GM12878 (cell line): Measurements from ENCODE around the gene MRPS14. TPM values are rescaled to one million over a fixed set of nuclear protein-coding genes. Genes with fewer than 3 reads are reported as not detected.

Experiments
- ATAC-seq: fragments of 200-7000 bp; cut with Tn5 transposase; 3 replicates; pipeline ENCODE4 v1.9.1; 2020; ENCODE audit warnings: mild to moderate bottlenecking, moderate library complexity
- BruUV-seq: library from RNA; stranded (reverse); fragments of 400-500 nt; replicated peaks from 2 replicates; lab custom pipeline; 2021; lab: Mats Ljungman, UMichigan
- CTCF ChIA-PET: fragments of 300-600 bp; sonication (Branson Sonifier 250); formaldehyde crosslinking; extraction: SDS; loops from one replicate; lab custom pipeline; 2021; ENCODE audit warnings: inconsistent platforms; lab: Yijun Ruan, JAX
- POLR2A ChIA-PET: fragments of 350-600 bp; formaldehyde crosslinking; extraction: SDS; loops from one replicate; lab custom pipeline; 2021; ENCODE audit warnings: inconsistent platforms; lab: Charles Lee
- RAD21 ChIA-PET: fragments of 300-600 bp; sonication (Branson Sonifier 250); formaldehyde crosslinking; loops from one replicate; lab custom pipeline; 2023; ENCODE audit warnings: antibody characterized with exemption; ENCODE audit not compliant: unreplicated experiment; lab: Charles Lee
- SMC1A ChIA-PET: fragments of 300-600 bp; sonication (Branson Sonifier 250); formaldehyde crosslinking; loops from one replicate; lab custom pipeline; 2023; ENCODE audit not compliant: unreplicated experiment, uncharacterized antibody; lab: Charles Lee
- DNase-seq: peaks from one replicate; pipeline ENCODE4 v3.0.0-alpha.2; 2011; ENCODE audit warnings: low read depth, low spot score
- FAIRE-seq: peaks from 3 replicates; lab custom pipeline; 2011; peaks lifted over from hg19 to GRCh38; lab: Jason Lieb, UNC
- H2AFZ ChIP-seq: 2 replicates; pipeline ENCODE4 v1.6.0; 2011; ENCODE audit warnings: low read depth, low read length, control low read depth; ENCODE audit not compliant: control insufficient read depth
- H3K27ac ChIP-seq: 2 replicates; pipeline ENCODE4 v1.5.1; 2011; ENCODE audit warnings: control low read depth; ENCODE audit not compliant: control insufficient read depth, insufficient read depth
- H3K27me3 ChIP-seq, 2 experiments: replicated peaks in 1 of 2; 2 replicates each; pipeline versions ENCODE4 v1.6.0 to v1.6.1; 2011; ENCODE audit warnings: low read length in 1 of 2; ENCODE audit not compliant: control insufficient read depth in 2 of 2, insufficient read depth in 2 of 2
- H3K36me3 ChIP-seq, 2 experiments: 2 replicates each; pipeline ENCODE4 v1.5.1; 2011; ENCODE audit warnings: low read length in 1 of 2; ENCODE audit not compliant: control insufficient read depth in 2 of 2, insufficient read depth in 2 of 2
- H3K4me1 ChIP-seq: 2 replicates; pipeline ENCODE4 v1.6.1; 2011; ENCODE audit warnings: mild to moderate bottlenecking, low read length, moderate library complexity, mixed read lengths; ENCODE audit not compliant: control insufficient read depth, insufficient read depth
- H3K4me2 ChIP-seq: 2 replicates; pipeline ENCODE4 v1.6.0; 2011; ENCODE audit warnings: control low read depth; ENCODE audit not compliant: control insufficient read depth, insufficient read depth
- H3K4me3 ChIP-seq: fragments of 200-600 bp; sonication (generic); 2 replicates; pipeline ENCODE4 v1.5.1; 2016
- H3K79me2 ChIP-seq: 2 replicates; pipeline ENCODE4 v1.6.0; 2011; ENCODE audit warnings: low read length; ENCODE audit not compliant: control insufficient read depth, insufficient read depth
- H3K9ac ChIP-seq: 2 replicates; pipeline ENCODE4 v1.8.0; 2011; ENCODE audit warnings: low read length, control low read depth, mixed read lengths; ENCODE audit not compliant: control insufficient read depth, insufficient read depth
- H3K9me3 ChIP-seq: replicated peaks from 3 replicates; pipeline ENCODE4 v1.5.1; 2011; ENCODE audit warnings: mild to moderate bottlenecking, low read length; ENCODE audit not compliant: control insufficient read depth, insufficient read depth
- H4K20me1 ChIP-seq: 2 replicates; pipeline ENCODE4 v1.6.0; 2011; ENCODE audit not compliant: control insufficient read depth, insufficient read depth
- CBFB ChIP-seq: IDR thresholded peaks from 2 replicates; pipeline ENCODE4 v1.6.1; 2016; ENCODE audit warnings: antibody characterized with exemption, low read depth
- CHD4 ChIP-seq: fragments of 200-600 bp; sonication (generic); IDR thresholded peaks from 2 replicates; pipeline ENCODE4 v1.6.1; 2016; ENCODE audit warnings: mild to moderate bottlenecking
- CTCF ChIP-seq, 3 experiments: IDR thresholded peaks in 2 of 3; conservative IDR thresholded peaks in 1 of 3; 2 replicates each; pipeline ENCODE4 v1.5.1; 2011; ENCODE audit warnings: low read depth in 3 of 3, low read length in 3 of 3, mild to moderate bottlenecking in 3 of 3, control low read depth in 2 of 3, moderate library complexity in 2 of 3, inconsistent platforms in 1 of 3, mixed read lengths in 1 of 3; ENCODE audit not compliant: control insufficient read depth in 2 of 3, insufficient read depth in 1 of 3; ENCODE audit errors: extremely low read depth in 1 of 3
- EGR1 ChIP-seq, 2 experiments: IDR thresholded peaks; 1 replicate in 1 of 2; 2 replicates in 1 of 2; pipeline ENCODE4 v1.6.1; 2011 to 2012; ENCODE audit warnings: low read depth in 2 of 2, low read length in 2 of 2, borderline replicate concordance in 1 of 2, mild to moderate bottlenecking in 1 of 2, moderate library complexity in 1 of 2
- IKZF2 ChIP-seq, 2 experiments: fragments of 450-650 bp; IDR thresholded peaks; 2 replicates each; pipeline ENCODE4 v1.6.1; 2017; ENCODE audit warnings: mild to moderate bottlenecking in 2 of 2, moderate library complexity in 2 of 2
- MTA2 ChIP-seq: fragments of 450-650 bp; IDR thresholded peaks from 2 replicates; pipeline ENCODE4 v1.6.1; 2016; ENCODE audit warnings: low read depth, mild to moderate bottlenecking, moderate library complexity
- MXI1 ChIP-seq: fragments of 150-350 bp; IDR thresholded peaks from 2 replicates; pipeline ENCODE4 v1.6.1; 2011; ENCODE audit warnings: low read depth, mild to moderate bottlenecking, inconsistent platforms, low read length, improper control_type of control experiment
- PKNOX1 ChIP-seq: fragments of 450-650 bp; IDR thresholded peaks from 2 replicates; pipeline ENCODE4 v1.6.1; 2016; ENCODE audit warnings: mild to moderate bottlenecking
- POLR2AphosphoS2 ChIP-seq: IDR thresholded peaks from 2 replicates; pipeline ENCODE4 v1.6.1; 2011; ENCODE audit warnings: low read depth, mild to moderate bottlenecking, low read length, improper control_type of control experiment, moderate library complexity
- SIN3A ChIP-seq: IDR thresholded peaks from 2 replicates; pipeline ENCODE4 v1.6.1; 2012; ENCODE audit warnings: low read depth, low read length, improper control_type of control experiment
- SMC3 ChIP-seq: IDR thresholded peaks from 2 replicates; pipeline ENCODE4 v1.6.1; 2011; ENCODE audit warnings: low read length, improper control_type of control experiment, borderline replicate concordance
- SUPT20H ChIP-seq: IDR thresholded peaks from 2 replicates; pipeline ENCODE4 v1.6.1; 2011; ENCODE audit warnings: low read depth, mild to moderate bottlenecking, low read length, moderate library complexity, borderline replicate concordance; ENCODE audit not compliant: control insufficient read depth
- TCF12 ChIP-seq: IDR thresholded peaks from 2 replicates; pipeline ENCODE4 v1.6.1; 2011; ENCODE audit warnings: low read depth, mild to moderate bottlenecking, low read length
- WGBS: methylation state at CpG from one replicate; pipeline ENCODE4 v1.1.6; 2016; ENCODE audit warnings: low lambda C conversion rate; ENCODE audit not compliant: insufficient replicate concordance, insufficient coverage; ENCODE audit errors: missing lambda C conversion rate; 5-methylcytosine and 5-hydroxymethylcytosine counted together
- in situ Hi-C: fragments of 300-500 bp; cut with MboI; formaldehyde crosslinking; loops from 9 replicates; pipeline ENCODE4 v1.14.3; 2018; ENCODE audit warnings: mixed read lengths
- intact Hi-C: fragments of 100-400 bp; cut with micrococcal nuclease; formaldehyde crosslinking; loops from one replicate; pipeline ENCODE4 v1.14.2; 2022; ENCODE audit not compliant: unreplicated experiment
- polyA plus RNA-seq, 11 experiments: library from polyadenylated mRNA; depleted of rRNA in 4 of 11; unstranded in 6 of 11; stranded (reverse) in 5 of 11; fragments of >200 nt; fragmentation: Nextera tagmentation in 4 of 11; fragmentation: Illumina TruSeq in 1 of 11; extraction: Ambion mirVana in 4 of 11; extraction: Trizol in 1 of 11; gene quantifications; 1 replicate in 1 of 11; 2 replicates in 10 of 11; pipeline versions ENCODE4 v1.2.1 to v1.2.3, GENCODE V29; 2011 to 2016; ENCODE audit warnings: inconsistent platforms in 2 of 11, missing spikeins in 2 of 11, low read depth in 1 of 11
- total RNA-seq, 4 experiments: library from RNA; depleted of rRNA in 3 of 4; stranded (reverse); fragments of >200 nt in 3 of 4; fragmentation: Illumina TruSeq in 1 of 4; extraction: Trizol in 1 of 4; gene quantifications; 2 replicates each; pipeline versions ENCODE4 v1.2.1 to v1.2.3, GENCODE V29; 2013 to 2021

MRPS14 gene
- total and polyA plus RNA-seq, 10 of the 15 experiments (the other 5 are each of a cell fraction or from before 2014, with no cell fraction given) = 31.1 to 224 (median 50.4) TPM

DNA sequence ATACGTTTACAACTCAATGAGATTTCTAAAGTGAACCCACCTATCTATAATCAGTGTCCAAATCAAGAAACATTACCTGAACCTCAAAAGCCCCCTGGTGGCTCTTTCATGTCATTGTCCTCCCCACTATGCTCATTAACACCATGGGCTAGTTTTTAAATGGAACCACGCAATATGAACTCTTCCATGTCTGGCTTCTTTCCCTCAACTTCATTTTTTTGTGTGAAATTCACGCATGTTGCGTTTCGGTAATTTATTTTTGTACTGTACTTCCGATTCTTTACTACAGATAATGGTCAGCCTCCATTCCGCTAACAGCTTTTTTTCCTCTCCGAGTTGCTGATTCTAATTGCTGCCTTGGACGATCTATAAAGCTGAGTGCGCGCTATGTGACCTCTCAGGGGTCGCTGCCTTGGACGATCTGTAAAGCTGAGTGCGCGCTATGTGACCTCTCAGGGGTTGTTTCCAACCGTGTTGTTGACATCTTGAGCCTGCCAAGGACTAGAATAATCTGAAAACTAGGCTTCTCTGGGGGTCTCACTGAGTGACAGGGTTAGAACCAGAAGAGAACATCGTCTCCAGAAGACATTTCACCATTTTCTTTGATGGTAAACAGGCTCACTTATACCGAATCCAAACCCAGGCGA lies 24.5 kb downstream of the MRPS14 start:
- intact Hi-C loops = loop anchor here (1.0 to 10.0 kb wide), 8 partner anchors 25 to 1174 kb away; partner anchors contain the start of genes CENPL, DARS2, MRPS14 and RABGAP1L
- peak; percentile 73 to 86 (median 83); a peak in 5 of 6 replicates for TF ChIP-seq CTCF (IDR thresholded peaks at IDR 0.05 in 2 of 3, conservative IDR thresholded peaks at IDR 0.05 in 1 of 3; ENCODE audit: control insufficient read depth in 2 of 3, extremely low read depth in 1 of 3, insufficient read depth in 1 of 3, low read depth in 3 of 3, low read length in 3 of 3)
- TF ChIP-seq SIN3A = peak; percentile 16; the same call in 1 of the 2 replicates
- no peak for TF ChIP-seq TCF12
- TF ChIP-seq EGR1 (IDR thresholded peaks at IDR 0.05; ENCODE audit: borderline replicate concordance in 1 of 2, low read depth in 2 of 2, low read length in 2 of 2) = no peak
- TF ChIP-seq SUPT20H = no peak
- TF ChIP-seq SMC3 = peak; percentile 81; the same call in 1 of the 2 replicates
- TF ChIP-seq POLR2AphosphoS2 = 0 out of 2 replicates have a peak, but pooled peaks have one; percentile 8
- peak in 1 of 2 experiments; percentile 40; a peak in 1 of 4 replicates for TF ChIP-seq IKZF2 (IDR thresholded peaks at IDR 0.05)
- TF ChIP-seq PKNOX1 = peak; percentile 72
- 0 out of 2 replicates have a peak, but pooled peaks have one; percentile 45 for TF ChIP-seq MXI1
- no peak for TF ChIP-seq CHD4
- peak; percentile 48; the same call in 1 of the 2 replicates for TF ChIP-seq MTA2
- TF ChIP-seq CBFB = peak; percentile 12; the same call in 1 of the 2 replicates

More for the DNA sequence above, 24.5 kb downstream of the MRPS14 start:
- Histone ChIP-seq H3K4me2 (peak overlapping the region; percentile 92), H2AFZ (peak overlapping the region; percentile 99), H3K27ac (peak overlapping the region; percentile 99), H3K4me3 (peak overlapping the region; percentile 74), H3K27me3 (no peaks in the 10 kb centered on the region), H4K20me1 (no peaks in the 10 kb centered on the region), H3K79me2 (peaks cover 47% of the 10 kb centered on the region), H3K9me3 (no peaks in the 10 kb centered on the region), H3K4me1 (peaks cover 9% of the 10 kb centered on the region), H3K36me3 (peaks cover 0 to 6% of the 10 kb centered on the region in 2 experiments; a peak in 2 of 4 replicates), H3K9ac (peak overlapping the region; percentile 99)
- ChIA-PET CTCF (interaction anchor here (0.7 to 5.2 kb wide), 34 partner anchors 9 to 736 kb away, joined by 3 to 54 read pairs (median 4); partner anchors contain the start of gene MRPS14), POLR2A (interaction anchor here (0.6 to 4.7 kb wide), 10 partner anchors 12 to 233 kb away, joined by 3 to 45 read pairs (median 4); partner anchors contain the start of gene MRPS14), SMC1A (interaction anchor here (0.6 to 6.5 kb wide), 26 partner anchors 9 to 229 kb away, joined by 3 to 89 read pairs (median 6); partner anchors contain the start of gene MRPS14), RAD21 (interaction anchor here (1.0 to 4.4 kb wide), 22 partner anchors 9 to 736 kb away, joined by 3 to 58 read pairs (median 6); partner anchors contain the start of gene MRPS14)
- BruUV-seq = no TSS peak
- ATAC-seq (peak; percentile 47), DNase-seq (peak; percentile 54), FAIRE-seq (peak; percentile 27)
- WGBS = 17% methylated on average over 19 of the region's 19 CpGs
- in situ Hi-C loops = loop anchor here (5.0 to 10.0 kb wide), 2 partner anchors 226 to 734 kb away; no protein-coding TSS in a partner anchor
